A673 (cell line): ENCODE results near the gene HES7. TPM values are rescaled to one million over a fixed set of nuclear protein-coding genes. Genes with fewer than 3 reads are reported as not detected.

Experiments used
- BruUV-seq: library from RNA; stranded (reverse); fragments of 400-500 nt; replicated peaks from 2 replicates; lab custom pipeline; 2021; lab: Mats Ljungman, UMichigan
- CTCF ChIA-PET: fragments of 300-600 bp; sonication (Branson Sonifier 250); formaldehyde crosslinking; loops from one replicate; lab custom pipeline; 2022; ENCODE audit warnings: antibody characterized with exemption; lab: Charles Lee
- POLR2A ChIA-PET: fragments of 300-600 bp; sonication (Branson Sonifier 250); formaldehyde crosslinking; loops from one replicate; lab custom pipeline; 2022; ENCODE audit warnings: antibody characterized with exemption; ENCODE audit not compliant: low non-redundant PET; lab: Charles Lee
- DNase-seq: peaks from one replicate; pipeline ENCODE4 v3.0.0-alpha.2; 2015; ENCODE audit warnings: low spot score
- H3K27ac ChIP-seq: fragments of 200-600 bp; sonication (generic); 2 replicates; pipeline ENCODE4 v1.5.1; 2016; ENCODE audit warnings: mixed run types, low read depth, mild to moderate bottlenecking, mixed read lengths, antibody characterized with exemption, low read length; ENCODE audit not compliant: poor library complexity, severe bottlenecking
- H3K27me3 ChIP-seq: fragments of 200-600 bp; sonication (generic); replicated peaks from 2 replicates; pipeline ENCODE4 v1.6.1; 2017; ENCODE audit warnings: mixed run types, low read depth, mild to moderate bottlenecking, mixed read lengths, antibody characterized with exemption, low read length; ENCODE audit not compliant: insufficient read depth, poor library complexity
- H3K36me3 ChIP-seq: fragments of 200-600 bp; sonication (generic); 2 replicates; pipeline ENCODE4 v1.6.1; 2016; ENCODE audit warnings: mixed run types, mild to moderate bottlenecking, mixed read lengths, antibody characterized with exemption, low read length; ENCODE audit not compliant: insufficient read depth, poor library complexity, severe bottlenecking
- H3K4me1 ChIP-seq: fragments of 200-600 bp; sonication (generic); 2 replicates; pipeline ENCODE4 v1.6.1; 2017; ENCODE audit warnings: mixed run types, mild to moderate bottlenecking, mixed read lengths, antibody characterized with exemption, low read length; ENCODE audit not compliant: insufficient read depth, poor library complexity, severe bottlenecking
- H3K4me3 ChIP-seq: fragments of 200-600 bp; sonication (generic); 2 replicates; pipeline ENCODE4 v1.5.1; 2016; ENCODE audit warnings: low read depth, mixed run types, mild to moderate bottlenecking, mixed read lengths, low read length; ENCODE audit not compliant: poor library complexity, severe bottlenecking
- H3K9me3 ChIP-seq: fragments of 200-600 bp; sonication (generic); 2 replicates; pipeline ENCODE4 v1.6.1; 2016; ENCODE audit warnings: mixed run types, low read depth, mild to moderate bottlenecking, mixed read lengths, antibody characterized with exemption, low read length; ENCODE audit not compliant: poor library complexity, severe bottlenecking
- CTCF ChIP-seq: fragments of 300-800, 200-600 bp; sonication (generic); conservative IDR thresholded peaks from 2 replicates; pipeline ENCODE4 v1.5.1; 2017; ENCODE audit warnings: low read depth, mild to moderate bottlenecking, antibody characterized with exemption, low read length, moderate library complexity, mixed read lengths
- EZH2 ChIP-seq: fragments of 200-600 bp; sonication (generic); IDR thresholded peaks from 2 replicates; pipeline ENCODE4 v1.6.1; 2017; ENCODE audit warnings: borderline replicate concordance, low read depth, mild to moderate bottlenecking, mixed read lengths, antibody characterized with exemption, low read length; ENCODE audit not compliant: poor library complexity, severe bottlenecking
- intact Hi-C: fragments of 100-400 bp; cut with micrococcal nuclease; formaldehyde crosslinking; loops from one replicate; pipeline ENCODE4 v1.10.0; 2022; ENCODE audit not compliant: unreplicated experiment
- total RNA-seq: library from RNA; stranded (reverse); gene quantifications from 2 replicates; pipeline ENCODE4 v1.2.3, GENCODE V29; 2021

HES7 gene
- total RNA-seq, 1 experiment from 2014 or later, result 1.7 TPM

DNA sequence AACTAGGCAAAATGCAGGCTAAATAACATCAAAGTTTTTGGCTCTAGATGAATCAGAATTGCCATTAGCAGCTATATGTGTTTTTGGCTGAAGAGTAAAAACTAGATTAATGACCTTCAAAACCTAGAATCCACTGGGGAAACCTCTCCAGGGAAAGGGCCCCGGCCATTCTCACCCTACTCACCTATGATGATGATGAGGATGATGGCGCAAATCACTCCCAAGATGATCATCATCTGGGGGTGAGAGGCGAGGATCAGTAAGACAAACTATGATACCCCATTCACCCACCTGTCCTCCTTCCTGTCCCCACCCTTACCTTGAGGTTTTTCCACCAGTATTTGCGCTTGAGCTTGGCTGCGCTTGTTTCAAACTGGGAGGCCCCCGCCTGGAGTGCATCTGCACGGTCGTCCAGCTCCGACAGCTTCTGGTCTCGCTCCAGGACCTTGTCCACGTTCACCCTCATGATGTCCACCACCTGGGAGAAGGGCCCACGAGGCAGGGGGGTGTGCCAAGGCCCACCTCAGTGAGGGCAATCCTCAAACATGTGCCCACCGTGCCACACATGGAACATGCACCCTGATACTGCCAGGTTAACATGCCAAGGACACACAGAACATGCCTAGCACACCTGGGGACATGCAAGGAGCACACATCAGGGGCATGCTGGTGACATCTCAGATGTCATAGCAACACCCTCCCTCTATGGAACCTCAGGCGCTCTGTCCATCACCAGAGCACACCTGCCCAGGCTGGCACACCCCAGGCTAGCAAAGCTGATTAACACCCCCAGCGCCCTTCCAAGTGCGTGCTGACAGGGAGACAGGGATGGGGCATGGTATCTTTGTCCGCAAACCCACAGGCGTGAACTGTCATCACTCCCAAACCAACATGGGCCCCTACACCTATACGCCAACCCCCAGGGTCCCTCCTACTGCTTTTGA lies 37.7 kb upstream of the HES7 start:
- TF ChIP-seq EZH2, result no peak
- no peak for TF ChIP-seq CTCF
- H3K4me3 ChIP-seq, result peak overlapping the region; percentile 100
- H3K4me1 ChIP-seq, result peaks cover 32% of the 10 kb centered on the region
- DNase-seq, result no peak
- peak overlapping the region; percentile 97 for H3K27ac ChIP-seq
- no TSS peak for BruUV-seq
- POLR2A ChIA-PET, result interaction anchor here (0.7 kb wide), 1 partner anchor 27 kb away, joined by 3 read pairs; no protein-coding TSS in a partner anchor
- no peaks in the 10 kb centered on the region for H3K27me3 ChIP-seq
- CTCF ChIA-PET, result interaction anchor here (0.6 kb wide), 1 partner anchor 49 kb away, joined by 3 read pairs; the partner anchor contains the start of gene AURKB
- peaks cover 22% of the 10 kb centered on the region for H3K36me3 ChIP-seq
- intact Hi-C loops, result no loop called here
- H3K9me3 ChIP-seq, result no peaks in the 10 kb centered on the region

GRCh38 chr17:8160741-8161221 lies 36.9 kb upstream of the HES7 start:
- Histone ChIP-seq H3K4me1 (peaks cover 34% of the 10 kb centered on the region), H3K4me3 (no peak overlapping the region), H3K36me3 (peaks cover 22% of the 10 kb centered on the region), H3K9me3 (no peaks in the 10 kb centered on the region), H3K27ac (no peak overlapping the region), H3K27me3 (no peaks in the 10 kb centered on the region)
- ChIA-PET CTCF (interaction anchor here (0.6 kb wide), 1 partner anchor 50 kb away, joined by 3 read pairs; the partner anchor contains the start of gene AURKB), POLR2A (interaction anchor here (0.7 kb wide), 1 partner anchor 28 kb away, joined by 3 read pairs; no protein-coding TSS in a partner anchor)
- no TSS peak for BruUV-seq
- TF ChIP-seq EZH2 (no peak), CTCF (no peak)
- DNase-seq, result no peak
- intact Hi-C loops, result no loop called here

DNA sequence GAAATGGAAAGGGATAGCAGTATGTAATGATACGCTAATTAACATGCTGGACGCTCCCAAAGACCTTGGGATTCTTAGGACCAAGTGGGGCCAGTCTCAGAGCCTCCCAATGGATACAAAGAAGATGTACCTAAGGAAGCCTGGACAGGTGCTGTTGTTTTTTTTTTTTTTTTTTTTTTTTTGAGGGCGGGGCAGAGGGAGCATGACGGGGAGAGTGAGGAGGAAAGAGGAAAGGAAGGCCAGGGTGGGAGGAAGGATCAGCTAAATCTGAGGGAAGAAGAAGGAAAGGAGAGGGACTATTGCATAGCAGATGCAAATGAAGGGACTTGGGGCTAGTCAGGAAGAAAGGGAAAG lies 36.3 kb upstream of the HES7 start:
- H3K9me3 ChIP-seq, result no peaks in the 10 kb centered on the region
- H3K36me3 ChIP-seq, result peaks cover 22% of the 10 kb centered on the region
- H3K27ac ChIP-seq, result no peak overlapping the region
- no peaks in the 10 kb centered on the region for H3K27me3 ChIP-seq
- no peak for DNase-seq
- CTCF ChIA-PET, result no interaction called here
- H3K4me1 ChIP-seq, result peaks cover 39% of the 10 kb centered on the region
- intact Hi-C loops, result no loop called here
- no TSS peak for BruUV-seq
- no peak overlapping the region for H3K4me3 ChIP-seq
- POLR2A ChIA-PET, result no interaction called here
- no peak for TF ChIP-seq EZH2
- TF ChIP-seq CTCF, result no peak
